GM12878 (cell line): Measurements from ENCODE around the gene ABHD6.

Experiments
- CHD1 ChIP-seq: IDR thresholded peaks from 2 replicates; pipeline ENCODE4 v1.6.1; 2012; ENCODE audit warnings: low read depth, low read length, improper control_type of control experiment
- EP300 ChIP-seq, 2 experiments: fragments of 150-350 bp in 1 of 2; IDR thresholded peaks; 2 replicates each; pipeline ENCODE4 v1.6.1; 2011 to 2012; ENCODE audit warnings: low read depth in 2 of 2, low read length in 2 of 2, borderline replicate concordance in 1 of 2, improper control_type of control experiment in 1 of 2, inconsistent platforms in 1 of 2; ENCODE audit not compliant: control insufficient read depth in 1 of 2
- EZH2 ChIP-seq: IDR thresholded peaks from 2 replicates; pipeline ENCODE4 v1.6.1; 2012; ENCODE audit warnings: low read depth, mild to moderate bottlenecking, control low read depth, inconsistent platforms, low read length, borderline replicate concordance; ENCODE audit not compliant: control insufficient read depth
- KLF5 ChIP-seq: fragments of 450-650 bp; IDR thresholded peaks from 2 replicates; pipeline ENCODE4 v1.6.1; 2014; ENCODE audit warnings: mild to moderate bottlenecking; ENCODE audit not compliant: partially characterized antibody
- NRF1 ChIP-seq: conservative IDR thresholded peaks from 2 replicates; pipeline ENCODE4 v1.6.1; 2011; ENCODE audit warnings: mild to moderate bottlenecking, low read depth, low read length, improper control_type of control experiment
- RELA ChIP-seq: fragments of 450-650 bp; IDR thresholded peaks from 2 replicates; pipeline ENCODE4 v1.8.0; 2014; ENCODE audit warnings: borderline replicate concordance; ENCODE audit not compliant: partially characterized antibody
- SIX5 ChIP-seq: IDR thresholded peaks from 2 replicates; pipeline ENCODE4 v1.6.1; 2011; ENCODE audit warnings: mild to moderate bottlenecking, low read depth, low read length, moderate library complexity; ENCODE audit not compliant: severe bottlenecking
- SMAD1 ChIP-seq: fragments of 450-650 bp; IDR thresholded peaks from 2 replicates; pipeline ENCODE4 v1.6.1; 2018; ENCODE audit warnings: mild to moderate bottlenecking, low read depth; ENCODE audit not compliant: partially characterized antibody
- SUZ12 ChIP-seq: fragments of 200-600 bp; sonication (generic); IDR thresholded peaks from one replicate; pipeline ENCODE4 v1.6.1; 2018; ENCODE audit warnings: antibody characterized with exemption, mild to moderate bottlenecking; ENCODE audit not compliant: unreplicated experiment
- TBL1XR1 ChIP-seq: IDR thresholded peaks from 2 replicates; pipeline ENCODE4 v1.6.1; 2012; ENCODE audit warnings: low read depth, low read length, improper control_type of control experiment
- ZNF24 ChIP-seq: fragments of 450-650 bp; IDR thresholded peaks from 2 replicates; pipeline ENCODE4 v1.6.1; 2017; ENCODE audit warnings: antibody characterized with exemption, mild to moderate bottlenecking
- TF ChIP-seq, protein P1 (sequence below), 3 experiments: IDR thresholded peaks in 2 of 3; conservative IDR thresholded peaks in 1 of 3; 2 replicates each; pipeline ENCODE4 v1.5.1; 2011; ENCODE audit warnings: low read depth in 3 of 3, low read length in 3 of 3, mild to moderate bottlenecking in 3 of 3, control low read depth in 2 of 3, moderate library complexity in 2 of 3, inconsistent platforms in 1 of 3, mixed read lengths in 1 of 3; ENCODE audit not compliant: control insufficient read depth in 2 of 3, insufficient read depth in 1 of 3; ENCODE audit errors: extremely low read depth in 1 of 3

DNA sequence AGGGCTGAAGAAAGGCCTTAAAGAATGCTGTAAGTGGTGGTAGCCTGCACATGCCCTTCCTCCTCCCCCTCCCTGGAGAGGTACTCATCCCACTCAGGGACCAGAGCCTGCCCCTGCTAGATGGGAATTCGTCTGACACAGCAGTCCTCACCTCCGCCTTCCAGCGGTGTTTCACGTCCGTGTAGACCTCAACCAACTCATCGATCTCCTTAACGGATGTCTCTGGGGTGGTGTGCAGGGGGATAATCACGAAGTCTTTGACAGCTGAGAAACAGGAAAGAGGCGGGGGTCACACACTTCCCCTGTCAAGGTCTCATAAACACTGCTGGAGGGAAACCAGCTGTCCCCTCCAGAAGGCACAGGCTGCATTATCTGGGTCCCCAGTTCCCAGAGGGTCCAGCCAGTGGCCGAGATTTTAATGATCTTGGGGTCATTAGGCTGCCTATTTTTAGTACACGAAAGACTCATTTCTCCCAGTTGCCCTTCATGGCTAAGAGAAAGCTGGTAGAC lies 36.7 kb upstream of the ABHD6 start:
- no peak for TF ChIP-seq CHD1
- TF ChIP-seq EZH2: no peak
- no peak for TF ChIP-seq SUZ12
- TF ChIP-seq, protein P1, sequence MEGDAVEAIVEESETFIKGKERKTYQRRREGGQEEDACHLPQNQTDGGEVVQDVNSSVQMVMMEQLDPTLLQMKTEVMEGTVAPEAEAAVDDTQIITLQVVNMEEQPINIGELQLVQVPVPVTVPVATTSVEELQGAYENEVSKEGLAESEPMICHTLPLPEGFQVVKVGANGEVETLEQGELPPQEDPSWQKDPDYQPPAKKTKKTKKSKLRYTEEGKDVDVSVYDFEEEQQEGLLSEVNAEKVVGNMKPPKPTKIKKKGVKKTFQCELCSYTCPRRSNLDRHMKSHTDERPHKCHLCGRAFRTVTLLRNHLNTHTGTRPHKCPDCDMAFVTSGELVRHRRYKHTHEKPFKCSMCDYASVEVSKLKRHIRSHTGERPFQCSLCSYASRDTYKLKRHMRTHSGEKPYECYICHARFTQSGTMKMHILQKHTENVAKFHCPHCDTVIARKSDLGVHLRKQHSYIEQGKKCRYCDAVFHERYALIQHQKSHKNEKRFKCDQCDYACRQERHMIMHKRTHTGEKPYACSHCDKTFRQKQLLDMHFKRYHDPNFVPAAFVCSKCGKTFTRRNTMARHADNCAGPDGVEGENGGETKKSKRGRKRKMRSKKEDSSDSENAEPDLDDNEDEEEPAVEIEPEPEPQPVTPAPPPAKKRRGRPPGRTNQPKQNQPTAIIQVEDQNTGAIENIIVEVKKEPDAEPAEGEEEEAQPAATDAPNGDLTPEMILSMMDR (IDR thresholded peaks at IDR 0.05 in 2 of 3, conservative IDR thresholded peaks at IDR 0.05 in 1 of 3; ENCODE audit: control insufficient read depth in 2 of 3, extremely low read depth in 1 of 3, insufficient read depth in 1 of 3, low read depth in 3 of 3, low read length in 3 of 3): no peak
- TF ChIP-seq RELA: no peak
- TF ChIP-seq SIX5: no peak
- TF ChIP-seq TBL1XR1: no peak
- TF ChIP-seq ZNF24: no peak
- TF ChIP-seq SMAD1: peak; percentile 8
- TF ChIP-seq EP300 (IDR thresholded peaks at IDR 0.05; ENCODE audit: borderline replicate concordance in 1 of 2, control insufficient read depth in 1 of 2, low read depth in 2 of 2, low read length in 2 of 2): no peak
- TF ChIP-seq KLF5: no peak
- TF ChIP-seq NRF1: no peak
